CD8-positive, alpha-beta memory T cell (primary cell): ENCODE measurements around the gene ASB2. TPM values are rescaled to one million over a fixed set of nuclear protein-coding genes. Genes with fewer than 3 reads are reported as not detected.

ENCODE experiments used
- CTCF ChIA-PET: fragments of 350-600 bp; sonication (Branson Sonifier 250); formaldehyde crosslinking; loops from one replicate; lab custom pipeline; 2021; ENCODE audit warnings: antibody characterized with exemption; lab: Charles Lee
- POLR2A ChIA-PET: fragments of 350-600 bp; sonication (Branson Sonifier 250); formaldehyde crosslinking; loops from one replicate; lab custom pipeline; 2021; ENCODE audit warnings: antibody characterized with exemption; lab: Charles Lee
- DNase-seq, 5 donors: peaks; one replicate each; pipeline versions ENCODE4 v3.0.0 to v3.0.0-alpha.2; 2020 to 2022; ENCODE audit warnings: mixed read lengths in 1 of 5
- H3K27ac ChIP-seq: one replicate; pipeline ENCODE4 v1.7.0; 2013; ENCODE audit warnings: low read depth, mild to moderate bottlenecking, low read length, moderate library complexity
- H3K27me3 ChIP-seq: 2 replicates; pipeline ENCODE4 v1.7.0; 2013; ENCODE audit warnings: low read length, mild to moderate bottlenecking; ENCODE audit not compliant: insufficient read depth, poor library complexity, severe bottlenecking
- H3K36me3 ChIP-seq: 2 replicates; pipeline ENCODE4 v1.7.0; 2013; ENCODE audit warnings: mild to moderate bottlenecking, low read length, moderate library complexity; ENCODE audit not compliant: insufficient read depth
- H3K4me1 ChIP-seq: 2 replicates; pipeline ENCODE4 v1.7.0; 2013; ENCODE audit warnings: mild to moderate bottlenecking, low read length, moderate library complexity; ENCODE audit not compliant: insufficient read depth
- H3K4me3 ChIP-seq: 2 replicates; pipeline ENCODE4 v1.7.0; 2013; ENCODE audit warnings: mild to moderate bottlenecking, low read length
- H3K9me3 ChIP-seq: 2 replicates; pipeline ENCODE4 v1.7.0; 2013; ENCODE audit warnings: mild to moderate bottlenecking, low read length
- H3K27ac Mint-ChIP-seq, 8 donors: one replicate each; pipeline ENCODE4 v1.8.0; 2020 to 2021; ENCODE audit warnings: mixed read lengths in 8 of 8, mild to moderate bottlenecking in 6 of 8, inconsistent platforms in 3 of 8, moderate library complexity in 3 of 8
- H3K27me3 Mint-ChIP-seq, 2 donors: one replicate each; pipeline ENCODE4 v1.8.0; 2020 to 2021; ENCODE audit warnings: mixed read lengths in 2 of 2, mild to moderate bottlenecking in 1 of 2, moderate library complexity in 1 of 2
- H3K36me3 Mint-ChIP-seq, 3 donors: one replicate each; pipeline ENCODE4 v1.8.0; 2020 to 2021; ENCODE audit warnings: mixed read lengths in 3 of 3, inconsistent platforms in 1 of 3, mild to moderate bottlenecking in 1 of 3
- H3K4me1 Mint-ChIP-seq, 3 donors: one replicate each; pipeline ENCODE4 v1.8.0; 2020 to 2021; ENCODE audit warnings: mixed read lengths in 3 of 3, inconsistent platforms in 1 of 3, mild to moderate bottlenecking in 1 of 3
- H3K4me3 Mint-ChIP-seq, 7 donors: one replicate each; pipeline ENCODE4 v1.8.0; 2020 to 2021; ENCODE audit warnings: mixed read lengths in 7 of 7, mild to moderate bottlenecking in 6 of 7, moderate library complexity in 4 of 7, inconsistent platforms in 2 of 7
- H3K9me3 Mint-ChIP-seq, 5 donors: one replicate each; pipeline ENCODE4 v1.8.0; 2020 to 2022; ENCODE audit warnings: mixed read lengths in 5 of 5, mild to moderate bottlenecking in 3 of 5, moderate library complexity in 2 of 5, inconsistent platforms in 1 of 5
- polyA plus RNA-seq: library from polyadenylated mRNA; unstranded; fragments of 300-500 nt; fragmentation: Illumina TruSeq; gene quantifications from one replicate; pipeline ENCODE4 v1.2.3, GENCODE V29; 2021
- total RNA-seq, 2 experiments: library from RNA; stranded (reverse); gene quantifications; one replicate each; pipeline ENCODE4 v1.2.3, GENCODE V29; 2021

Gene ASB2
- total and polyA plus RNA-seq, 3 experiments from 2014 or later = 4.8 to 98.0 (median 93.5) TPM

GRCh38 chr14:93936926-93937325 lies 39.4 kb downstream of the ASB2 start:
- no peaks in the 10 kb centered on the region for H3K9me3 ChIP-seq
- H3K4me1 Mint-ChIP-seq = peaks cover 5 to 21% (median 6%) of the 10 kb centered on the region in 3 donors
- H3K9me3 Mint-ChIP-seq = no peaks in the 10 kb centered on the region
- peaks cover 0 to 5% of the 10 kb centered on the region in 2 donors for H3K27me3 Mint-ChIP-seq
- no peak for DNase-seq
- no peak overlapping the region for H3K27ac Mint-ChIP-seq
- POLR2A ChIA-PET = no interaction called here
- no peaks in the 10 kb centered on the region for H3K4me1 ChIP-seq
- no peak overlapping the region for H3K4me3 Mint-ChIP-seq
- peaks cover 0 to 69% (median 8%) of the 10 kb centered on the region in 3 donors for H3K36me3 Mint-ChIP-seq
- H3K27me3 ChIP-seq = no peaks in the 10 kb centered on the region
- CTCF ChIA-PET = interaction anchor here (1.0 to 21.3 kb wide), 6 partner anchors 34 to 244 kb away, joined by 4 to 945 read pairs (median 25); partner anchors contain the start of genes ASB2, CCDC197 and IFI27L2
- no peak overlapping the region for H3K27ac ChIP-seq
- H3K36me3 ChIP-seq = no peaks in the 10 kb centered on the region
- H3K4me3 ChIP-seq = no peak overlapping the region

- Histone ChIP-seq H3K9me3 (no peaks in the 10 kb centered on the region), H3K4me1 (no peaks in the 10 kb centered on the region), H3K4me3 (no peak overlapping the region), H3K27ac (no peak overlapping the region), H3K27me3 (no peaks in the 10 kb centered on the region), H3K36me3 (no peaks in the 10 kb centered on the region)
- Mint-ChIP-seq H3K27ac (no peak overlapping the region), H3K36me3 (peaks cover 0 to 68% (median 4%) of the 10 kb centered on the region in 3 donors), H3K9me3 (no peaks in the 10 kb centered on the region), H3K4me1 (peaks cover 5 to 21% (median 6%) of the 10 kb centered on the region in 3 donors), H3K27me3 (peaks cover 0 to 5% of the 10 kb centered on the region in 2 donors), H3K4me3 (no peak overlapping the region)
- CTCF ChIA-PET = interaction anchor here (1.3 to 21.3 kb wide), 4 partner anchors 35 to 245 kb away, joined by 5 to 945 read pairs (median 140); partner anchors contain the start of genes ASB2 and CCDC197
- POLR2A ChIA-PET = no interaction called here
- DNase-seq = no peak
Measured at GRCh38 chr14:93936245-93936644, 40.1 kb downstream of the ASB2 start.

GRCh38 chr14:93935213-93935612 lies 41.2 kb downstream of the ASB2 start:
- DNase-seq = no peak
- H3K4me3 ChIP-seq = no peak overlapping the region
- no peaks in the 10 kb centered on the region for H3K27me3 ChIP-seq
- H3K36me3 ChIP-seq = no peaks in the 10 kb centered on the region
- H3K27me3 Mint-ChIP-seq = peaks cover 0 to 5% of the 10 kb centered on the region in 2 donors
- POLR2A ChIA-PET = no interaction called here
- no peak overlapping the region for H3K27ac ChIP-seq
- peaks cover 0 to 15% (median 4%) of the 10 kb centered on the region in 3 donors for H3K4me1 Mint-ChIP-seq
- CTCF ChIA-PET = interaction anchor here (9.8 to 21.3 kb wide), 2 partner anchors 36 to 66 kb away, joined by 272 to 945 read pairs; partner anchors contain the start of genes ASB2 and CCDC197
- no peaks in the 10 kb centered on the region for H3K9me3 ChIP-seq
- H3K4me1 ChIP-seq = no peaks in the 10 kb centered on the region
- no peaks in the 10 kb centered on the region for H3K9me3 Mint-ChIP-seq
- no peak overlapping the region for H3K27ac Mint-ChIP-seq
- H3K4me3 Mint-ChIP-seq = no peak overlapping the region
- H3K36me3 Mint-ChIP-seq = peaks cover 0 to 61% (median 4%) of the 10 kb centered on the region in 3 donors

- H3K4me3 Mint-ChIP-seq = no peak overlapping the region
- no peaks in the 10 kb centered on the region for H3K9me3 Mint-ChIP-seq
- Histone ChIP-seq H3K9me3 (no peaks in the 10 kb centered on the region), H3K27me3 (no peaks in the 10 kb centered on the region), H3K27ac (no peak overlapping the region), H3K4me3 (no peak overlapping the region), H3K4me1 (no peaks in the 10 kb centered on the region), H3K36me3 (no peaks in the 10 kb centered on the region)
- ChIA-PET POLR2A (no interaction called here), CTCF (interaction anchor here (1.2 to 21.3 kb wide), 2 partner anchors 39 to 66 kb away, joined by 3 to 945 read pairs; partner anchors contain the start of gene ASB2)
- no peak for DNase-seq
- H3K36me3 Mint-ChIP-seq = peaks cover 0 to 58% (median 3%) of the 10 kb centered on the region in 3 donors
- H3K4me1 Mint-ChIP-seq = peaks cover 0 to 3% (median 0%) of the 10 kb centered on the region in 3 donors
- no peak overlapping the region for H3K27ac Mint-ChIP-seq
- peaks cover 0 to 1% of the 10 kb centered on the region in 2 donors for H3K27me3 Mint-ChIP-seq
Measured at GRCh38 chr14:93932642-93933041, 43.7 kb downstream of the ASB2 start.

GRCh38 chr14:93930989-93931307 lies 45.4 kb downstream of the ASB2 start:
- no peaks in the 10 kb centered on the region for H3K9me3 Mint-ChIP-seq
- H3K36me3 Mint-ChIP-seq = peaks cover 0 to 47% (median 0%) of the 10 kb centered on the region in 3 donors
- H3K27me3 Mint-ChIP-seq = peaks cover 0 to 1% of the 10 kb centered on the region in 2 donors
- Histone ChIP-seq H3K4me1 (no peaks in the 10 kb centered on the region), H3K27ac (no peak overlapping the region), H3K4me3 (no peak overlapping the region), H3K36me3 (no peaks in the 10 kb centered on the region), H3K27me3 (no peaks in the 10 kb centered on the region), H3K9me3 (no peaks in the 10 kb centered on the region)
- no peaks in the 10 kb centered on the region for H3K4me1 Mint-ChIP-seq
- DNase-seq = no peak
- no peak overlapping the region for H3K27ac Mint-ChIP-seq
- CTCF ChIA-PET = interaction anchor here (1.5 kb wide), 1 partner anchor 40 kb away, joined by 4 read pairs; no protein-coding TSS in a partner anchor
- H3K4me3 Mint-ChIP-seq = no peak overlapping the region
- POLR2A ChIA-PET = no interaction called here

- CTCF ChIA-PET = interaction anchor here (1.5 kb wide), 1 partner anchor 40 kb away, joined by 4 read pairs; no protein-coding TSS in a partner anchor
- H3K4me1 Mint-ChIP-seq = no peaks in the 10 kb centered on the region
- no peaks in the 10 kb centered on the region for H3K9me3 Mint-ChIP-seq
- H3K36me3 Mint-ChIP-seq = peaks cover 0 to 42% (median 0%) of the 10 kb centered on the region in 3 donors
- DNase-seq = no peak
- H3K27ac Mint-ChIP-seq = no peak overlapping the region
- Histone ChIP-seq H3K36me3 (no peaks in the 10 kb centered on the region), H3K27ac (no peak overlapping the region), H3K9me3 (no peaks in the 10 kb centered on the region), H3K27me3 (no peaks in the 10 kb centered on the region), H3K4me3 (no peak overlapping the region), H3K4me1 (no peaks in the 10 kb centered on the region)
- no peak overlapping the region for H3K4me3 Mint-ChIP-seq
- H3K27me3 Mint-ChIP-seq = peaks cover 0 to 1% of the 10 kb centered on the region in 2 donors
- POLR2A ChIA-PET = no interaction called here
Measured at GRCh38 chr14:93930296-93930988, 45.9 kb downstream of the ASB2 start.

GRCh38 chr14:93929657-93930056 lies 46.7 kb downstream of the ASB2 start:
- Histone ChIP-seq H3K4me3 (no peak overlapping the region), H3K27me3 (no peaks in the 10 kb centered on the region), H3K36me3 (no peaks in the 10 kb centered on the region), H3K27ac (no peak overlapping the region), H3K4me1 (no peaks in the 10 kb centered on the region), H3K9me3 (no peaks in the 10 kb centered on the region)
- H3K27ac Mint-ChIP-seq = no peak overlapping the region
- no peak for DNase-seq
- H3K9me3 Mint-ChIP-seq = no peaks in the 10 kb centered on the region
- CTCF ChIA-PET = no interaction called here
- H3K36me3 Mint-ChIP-seq = peaks cover 0 to 34% (median 0%) of the 10 kb centered on the region in 3 donors
- H3K27me3 Mint-ChIP-seq = peaks cover 0 to 1% of the 10 kb centered on the region in 2 donors
- H3K4me3 Mint-ChIP-seq = no peak overlapping the region
- no peaks in the 10 kb centered on the region for H3K4me1 Mint-ChIP-seq
- POLR2A ChIA-PET = no interaction called here

- ChIA-PET POLR2A (no interaction called here), CTCF (no interaction called here)
- no peaks in the 10 kb centered on the region for H3K4me1 Mint-ChIP-seq
- peaks cover 0 to under 1% of the 10 kb centered on the region in 2 donors for H3K27me3 Mint-ChIP-seq
- H3K36me3 ChIP-seq = no peaks in the 10 kb centered on the region
- H3K27ac ChIP-seq = no peak overlapping the region
- H3K27me3 ChIP-seq = no peaks in the 10 kb centered on the region
- no peak for DNase-seq
- H3K4me1 ChIP-seq = no peaks in the 10 kb centered on the region
- H3K9me3 ChIP-seq = no peaks in the 10 kb centered on the region
- H3K4me3 ChIP-seq = no peak overlapping the region
- H3K9me3 Mint-ChIP-seq = no peaks in the 10 kb centered on the region
- no peak overlapping the region for H3K4me3 Mint-ChIP-seq
- peaks cover 0 to 29% (median 0%) of the 10 kb centered on the region in 3 donors for H3K36me3 Mint-ChIP-seq
- peak overlapping the region in 1 of 8 donors; percentile 60 for H3K27ac Mint-ChIP-seq
Measured at GRCh38 chr14:93929048-93929535, 47.3 kb downstream of the ASB2 start.
